Fibroblast of pulmonary artery (primary cell): ENCODE results near the gene UGCG.

Source experiments
- DNase-seq: peaks from one replicate; pipeline ENCODE4 v3.0.0-alpha.2; 2010; ENCODE audit warnings: low read depth
- H3K4me3 ChIP-seq: replicated peaks from 2 replicates; pipeline ENCODE4 v1.5.1; 2011; ENCODE audit warnings: low read depth, mild to moderate bottlenecking, control low read depth, low read length, moderate library complexity
- CTCF ChIP-seq: IDR thresholded peaks from 2 replicates; pipeline ENCODE4 v1.5.1; 2011; ENCODE audit warnings: mild to moderate bottlenecking, control low read depth, low read length, inconsistent platforms; ENCODE audit errors: missing control alignments

The UGCG gene

GRCh38 chr9:111979561-111979960 lies 82.9 kb downstream of the UGCG start:
- H3K4me3 ChIP-seq: no peak overlapping the region
- no peak for TF ChIP-seq CTCF
- no peak for DNase-seq

GRCh38 chr9:111980398-111980797 lies 83.8 kb downstream of the UGCG start:
- no peak overlapping the region for H3K4me3 ChIP-seq
- no peak for DNase-seq
- no peak for TF ChIP-seq CTCF

- no peak for DNase-seq
- H3K4me3 ChIP-seq: no peak overlapping the region
- no peak for TF ChIP-seq CTCF
These were observed 86.9 kb downstream of the UGCG start for GRCh38 chr9:111983484-111983908.

GRCh38 chr9:111984086-111984802 lies 87.6 kb downstream of the UGCG start:
- H3K4me3 ChIP-seq: no peak overlapping the region
- no peak for DNase-seq
- TF ChIP-seq CTCF: no peak
